Measurements from ENCODE around the gene TNC.

The TNC gene

DNA sequence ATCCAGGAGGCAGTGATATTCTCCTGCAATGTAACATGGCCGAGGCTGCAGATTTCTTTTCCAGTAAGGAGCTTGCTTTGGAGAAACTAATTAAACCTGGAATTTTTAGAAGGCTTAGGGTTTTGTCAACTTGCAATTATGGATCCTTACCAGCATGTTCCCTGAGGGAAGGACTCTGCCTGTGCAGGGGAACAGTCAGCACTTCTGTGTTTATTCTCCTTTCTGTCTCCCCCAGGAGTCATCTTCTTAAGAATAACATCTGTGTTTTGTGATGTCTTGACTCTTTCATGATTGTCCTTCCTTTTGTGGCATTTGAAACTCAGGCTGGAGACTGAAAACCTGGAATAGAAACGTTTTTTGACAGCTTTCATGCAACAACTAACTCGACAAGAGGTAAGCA, 107.1 kb downstream of the TNC start:
- H3K4me3 ChIP-seq (ENCODE audit: control insufficient read depth, low read depth, low read length) = no peak overlapping the region
- TF ChIP-seq, protein P1, sequence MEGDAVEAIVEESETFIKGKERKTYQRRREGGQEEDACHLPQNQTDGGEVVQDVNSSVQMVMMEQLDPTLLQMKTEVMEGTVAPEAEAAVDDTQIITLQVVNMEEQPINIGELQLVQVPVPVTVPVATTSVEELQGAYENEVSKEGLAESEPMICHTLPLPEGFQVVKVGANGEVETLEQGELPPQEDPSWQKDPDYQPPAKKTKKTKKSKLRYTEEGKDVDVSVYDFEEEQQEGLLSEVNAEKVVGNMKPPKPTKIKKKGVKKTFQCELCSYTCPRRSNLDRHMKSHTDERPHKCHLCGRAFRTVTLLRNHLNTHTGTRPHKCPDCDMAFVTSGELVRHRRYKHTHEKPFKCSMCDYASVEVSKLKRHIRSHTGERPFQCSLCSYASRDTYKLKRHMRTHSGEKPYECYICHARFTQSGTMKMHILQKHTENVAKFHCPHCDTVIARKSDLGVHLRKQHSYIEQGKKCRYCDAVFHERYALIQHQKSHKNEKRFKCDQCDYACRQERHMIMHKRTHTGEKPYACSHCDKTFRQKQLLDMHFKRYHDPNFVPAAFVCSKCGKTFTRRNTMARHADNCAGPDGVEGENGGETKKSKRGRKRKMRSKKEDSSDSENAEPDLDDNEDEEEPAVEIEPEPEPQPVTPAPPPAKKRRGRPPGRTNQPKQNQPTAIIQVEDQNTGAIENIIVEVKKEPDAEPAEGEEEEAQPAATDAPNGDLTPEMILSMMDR (IDR thresholded peaks at IDR 0.05; ENCODE audit: control insufficient read depth, insufficient read depth, low read depth, low read length, missing control alignments) = no peak

DNA sequence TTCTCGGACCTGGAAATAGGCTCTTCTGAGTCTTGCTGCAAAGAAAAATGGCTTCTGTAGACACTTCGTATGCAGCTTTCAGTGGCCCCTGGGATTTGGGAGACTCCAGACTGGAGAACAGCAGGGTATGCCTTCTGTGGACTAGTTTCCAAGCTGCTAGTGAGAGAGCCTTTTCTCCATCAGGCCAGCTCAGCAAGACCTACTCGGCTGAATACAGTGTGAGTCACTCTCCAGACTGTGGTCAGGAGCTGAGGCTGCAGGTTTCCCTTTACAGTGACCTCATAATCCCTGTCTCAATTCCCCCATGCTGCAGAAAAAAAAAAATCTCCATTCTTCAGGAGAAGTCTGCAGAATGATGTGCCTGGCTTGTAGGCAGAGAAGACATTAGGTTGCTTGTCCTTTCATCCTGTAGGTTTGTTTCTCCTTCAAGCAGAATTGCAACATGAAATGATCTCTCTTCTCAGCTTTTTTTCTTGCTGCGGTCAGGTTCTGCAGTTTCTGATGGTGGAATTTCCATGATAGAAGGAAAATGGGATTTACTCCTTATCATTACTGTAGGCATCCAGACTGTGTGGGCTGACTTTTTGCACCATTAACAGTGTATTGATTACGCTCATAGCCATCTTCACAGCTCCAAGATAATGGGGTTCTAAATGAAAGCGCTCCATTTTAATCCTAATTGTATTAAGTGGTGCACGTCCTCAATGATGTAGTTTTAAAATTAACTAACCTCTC, 109.3 kb downstream of the TNC start:
- peak; percentile 79 for DNase-seq (ENCODE audit: low read depth)
- no peak overlapping the region for H3K4me3 ChIP-seq (ENCODE audit: control insufficient read depth, low read depth, low read length)

More for the DNA sequence above, 107.1 kb downstream of the TNC start:
- no peak for DNase-seq (ENCODE audit: low read depth)

GRCh38 chr9:115006660-115007059, 111.3 kb downstream of the TNC start:
- H3K4me3 ChIP-seq (ENCODE audit: control insufficient read depth, low read depth, low read length) = no peak overlapping the region
- TF ChIP-seq, protein P1 (IDR thresholded peaks at IDR 0.05; ENCODE audit: control insufficient read depth, insufficient read depth, low read depth, low read length, missing control alignments) = no peak
- peak; percentile 96 for DNase-seq (ENCODE audit: low read depth)

More for the DNA sequence above, 109.3 kb downstream of the TNC start:
- TF ChIP-seq, protein P1 (IDR thresholded peaks at IDR 0.05; ENCODE audit: control insufficient read depth, insufficient read depth, low read depth, low read length, missing control alignments) = no peak

GRCh38 chr9:115005322-115005721, 112.6 kb downstream of the TNC start:
- H3K4me3 ChIP-seq (ENCODE audit: control insufficient read depth, low read depth, low read length) = no peak overlapping the region
- no peak for DNase-seq (ENCODE audit: low read depth)
- TF ChIP-seq, protein P1 (IDR thresholded peaks at IDR 0.05; ENCODE audit: control insufficient read depth, insufficient read depth, low read depth, low read length, missing control alignments) = no peak

DNA sequence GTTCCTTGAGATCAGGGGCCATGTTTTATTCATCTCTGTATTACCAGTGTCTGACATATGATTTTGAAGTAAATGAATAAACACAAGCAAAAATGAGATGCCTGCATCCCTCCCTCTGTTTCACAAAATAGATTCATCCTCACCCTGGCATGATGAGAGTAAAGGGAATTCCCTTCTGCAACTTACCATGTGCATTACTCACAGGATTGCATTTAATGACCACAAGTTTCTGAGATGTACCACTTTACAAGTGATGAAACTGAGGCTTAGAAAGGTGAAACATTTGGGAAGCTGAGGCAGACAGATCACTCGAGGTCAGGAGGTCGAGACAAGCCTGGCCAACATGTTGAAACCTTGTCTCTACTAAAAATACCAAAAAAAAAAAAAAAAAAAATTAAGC, 113.4 kb downstream of the TNC start:
- TF ChIP-seq, protein P1 (IDR thresholded peaks at IDR 0.05; ENCODE audit: control insufficient read depth, insufficient read depth, low read depth, low read length, missing control alignments) = no peak
- no peak for DNase-seq (ENCODE audit: low read depth)
- H3K4me3 ChIP-seq (ENCODE audit: control insufficient read depth, low read depth, low read length) = no peak overlapping the region

DNA sequence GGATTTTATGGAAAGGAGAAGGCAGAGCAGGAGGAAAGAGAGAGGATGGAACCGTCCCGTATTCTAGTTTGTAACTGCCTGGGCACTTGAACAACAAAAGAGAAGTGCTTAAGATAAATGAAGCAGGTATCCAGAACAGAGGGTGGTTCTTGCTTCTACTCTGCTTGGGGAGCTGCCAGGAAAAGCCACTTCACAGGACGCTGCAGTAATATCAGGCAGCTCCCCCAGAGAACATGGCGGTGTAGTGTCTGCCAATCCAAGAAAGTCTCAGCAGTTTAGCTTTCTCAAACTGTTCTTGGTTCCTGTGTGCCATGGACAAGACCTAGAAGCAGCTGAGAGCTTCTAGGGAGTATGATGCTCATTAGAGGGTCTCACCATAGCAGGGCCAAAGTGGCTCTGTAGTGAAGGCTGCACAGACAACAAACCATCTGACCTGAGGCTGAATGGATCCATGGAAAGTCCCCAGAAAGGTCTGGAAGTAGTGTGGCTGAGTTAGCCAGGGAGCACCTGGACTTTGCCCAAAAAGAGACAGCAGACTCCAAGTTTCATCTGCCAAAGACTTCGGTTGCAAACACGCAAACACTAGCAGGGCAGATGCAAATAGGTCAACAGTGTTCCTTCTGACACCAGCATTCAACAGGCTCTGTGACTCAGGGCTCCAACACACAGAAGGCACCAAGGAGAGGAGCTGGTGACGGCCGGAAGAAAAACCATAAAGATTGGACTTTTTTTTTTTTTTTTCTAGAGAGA, 115.4 kb downstream of the TNC start:
- H3K4me3 ChIP-seq (ENCODE audit: control insufficient read depth, low read depth, low read length) = no peak overlapping the region
- no peak for DNase-seq (ENCODE audit: low read depth)
- TF ChIP-seq, protein P1 (IDR thresholded peaks at IDR 0.05; ENCODE audit: control insufficient read depth, insufficient read depth, low read depth, low read length, missing control alignments) = no peak
